Peyer's patch (tissue), 4 donors: ENCODE data around the gene SHCBP1L.

Experiments used
- CTCF ChIP-seq, 6 experiments: fragments of 450-650 bp in 4 of 6; fragments of 200-600 bp in 2 of 6; sonication (generic) in 1 of 6; IDR thresholded peaks; one replicate each; pipeline ENCODE4 v1.5.1; 2017 to 2019; ENCODE audit warnings: antibody characterized with exemption in 6 of 6, mild to moderate bottlenecking in 3 of 6, moderate library complexity in 1 of 6
- POLR2A ChIP-seq, 2 donors: fragments of 450-650 bp; IDR thresholded peaks; one replicate each; pipeline ENCODE4 v1.5.1; 2017; ENCODE audit warnings: antibody characterized with exemption in 2 of 2, mild to moderate bottlenecking in 2 of 2, moderate library complexity in 2 of 2

GRCh38 chr1:182885591-182885990, 67.4 kb downstream of the SHCBP1L start:
- TF ChIP-seq CTCF (IDR thresholded peaks at IDR 0.05), result no peak
- TF ChIP-seq POLR2A (IDR thresholded peaks at IDR 0.05), result no peak
